GM12891 (cell line): Measurements from ENCODE around the gene TGIF1.

ENCODE experiments used
- POLR2A ChIP-seq: IDR thresholded peaks from 2 replicates; pipeline ENCODE4 v1.6.1; 2011; ENCODE audit warnings: low read depth, low read length, control low read depth
- POLR2AphosphoS5 ChIP-seq: IDR thresholded peaks from 2 replicates; pipeline ENCODE4 v1.6.1; 2011; ENCODE audit warnings: low read depth, low read length, control low read depth
- TAF1 ChIP-seq: IDR thresholded peaks from 2 replicates; pipeline ENCODE4 v1.6.1; 2011; ENCODE audit warnings: low read depth, low read length, control low read depth

DNA sequence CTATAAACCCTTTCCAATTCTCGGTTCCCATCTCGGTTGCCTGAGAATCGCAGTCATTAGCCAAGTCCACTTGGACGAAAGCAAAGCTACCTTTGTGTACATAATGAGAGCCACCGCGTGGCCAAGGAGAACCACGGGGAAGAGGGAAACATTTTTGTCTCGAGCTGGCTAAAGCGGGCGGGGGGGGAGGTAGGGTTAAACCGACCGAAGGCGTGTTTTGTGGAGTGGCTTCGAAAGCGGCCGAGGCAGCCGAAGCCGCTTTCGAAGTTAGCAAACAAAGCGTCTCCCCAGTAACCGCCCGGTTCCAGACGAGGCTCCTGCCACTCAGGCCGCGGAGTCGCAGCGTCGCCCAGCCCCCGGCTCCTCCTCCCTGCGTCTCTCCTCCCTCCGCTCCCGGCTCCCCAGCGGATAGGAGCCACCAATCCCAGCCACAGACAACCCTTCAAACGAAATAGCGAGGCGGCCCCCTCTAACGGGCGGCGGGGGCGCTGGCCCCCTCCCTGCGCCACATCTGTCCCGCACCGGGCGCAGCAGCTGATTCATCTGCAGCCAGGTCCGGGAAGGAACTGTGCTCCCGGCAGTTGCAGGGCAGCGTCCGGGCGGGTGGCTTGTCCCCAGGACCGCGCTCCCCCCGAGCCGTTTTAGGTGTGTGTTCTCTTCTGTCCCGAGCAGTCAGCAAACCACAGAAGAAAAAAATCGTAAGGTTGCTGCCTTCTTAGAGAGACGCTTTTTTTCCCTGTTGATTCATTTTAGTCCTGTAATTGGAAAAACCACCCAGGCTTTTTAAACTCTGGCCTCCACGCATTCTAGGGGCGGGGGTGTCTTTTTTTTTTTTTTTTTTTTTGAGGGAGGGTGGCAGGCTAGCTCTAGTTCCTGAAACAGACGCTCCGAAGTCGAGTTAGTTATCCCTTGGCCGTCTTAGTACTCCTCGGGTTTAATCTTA lies 1.8 kb upstream of the TGIF1 start:
- TF ChIP-seq POLR2A (no peak), TAF1 (no peak), POLR2AphosphoS5 (no peak)
